Astrocyte (in vitro differentiated cells and primary cell): Measurements from ENCODE around the gene RBM47.

Experiments
- CTCF ChIP-seq: IDR thresholded peaks from 2 replicates; pipeline ENCODE4 v1.5.1; 2011; ENCODE audit warnings: low read depth, mild to moderate bottlenecking, inconsistent platforms, low read length, moderate library complexity; ENCODE audit not compliant: insufficient read depth
- EZH2 ChIP-seq: IDR thresholded peaks from 2 replicates; pipeline ENCODE4 v1.6.1; 2012; ENCODE audit warnings: mild to moderate bottlenecking, low read length, inconsistent platforms; ENCODE audit not compliant: insufficient read depth

- TF ChIP-seq CTCF (no peak), EZH2 (no peak)
Observed at GRCh38 chr4:40661803-40662202, 32.1 kb upstream of the RBM47 start.
